NCI-H1048 (cell line): Measurements from ENCODE around the gene RABGEF1.

Source experiments
- DNase-seq: peaks from one replicate; lab custom pipeline; 2025; lab: John Stamatoyannopoulos, UW

RABGEF1 gene

GRCh38 chr7:66859339-66859738 is 118.8 kb downstream of the RABGEF1 start:
- no peak for DNase-seq

GRCh38 chr7:66859794-66860645 is 119.5 kb downstream of the RABGEF1 start:
- DNase-seq = no peak

- no peak for DNase-seq
Observed at GRCh38 chr7:66860767-66861166, 120.2 kb downstream of the RABGEF1 start.
